Measurements from ENCODE around the gene PTPRU.

DNA sequence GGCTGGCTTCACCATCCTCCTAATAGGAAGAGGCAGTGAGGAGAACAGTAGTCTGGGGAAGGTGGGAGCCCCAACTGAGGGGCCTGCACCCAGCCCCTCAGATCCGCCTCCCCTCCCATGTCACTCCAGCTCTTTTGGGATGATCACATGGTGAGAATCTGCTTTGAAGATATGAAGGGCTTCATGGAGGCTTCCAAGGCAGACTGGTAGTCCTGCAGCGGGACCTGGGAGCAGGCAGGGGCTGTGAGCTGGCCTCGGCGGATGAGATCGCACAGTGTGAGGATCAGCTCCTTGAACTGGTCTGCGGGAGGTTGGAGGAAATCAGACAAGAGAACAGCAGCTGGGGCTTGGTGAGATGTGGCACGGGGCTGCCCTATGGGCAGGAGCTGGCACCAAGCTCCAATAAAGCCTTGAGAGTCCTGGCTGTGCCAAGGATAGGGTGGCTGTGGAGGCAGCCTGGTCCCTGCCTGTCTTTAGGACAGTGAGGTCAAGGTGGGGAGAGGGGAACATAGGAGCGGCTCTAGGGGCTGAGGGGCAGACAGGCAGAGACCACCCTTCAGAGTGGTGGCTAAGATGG lies 42.4 kb upstream of the PTPRU start:
- TF ChIP-seq, protein P1, sequence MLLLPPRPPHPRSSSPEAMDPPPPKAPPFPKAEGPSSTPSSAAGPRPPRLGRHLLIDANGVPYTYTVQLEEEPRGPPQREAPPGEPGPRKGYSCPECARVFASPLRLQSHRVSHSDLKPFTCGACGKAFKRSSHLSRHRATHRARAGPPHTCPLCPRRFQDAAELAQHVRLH (tag by site-specific recombination; IDR thresholded peaks at IDR 0.05), result no peak
- TF ChIP-seq, protein P2, sequence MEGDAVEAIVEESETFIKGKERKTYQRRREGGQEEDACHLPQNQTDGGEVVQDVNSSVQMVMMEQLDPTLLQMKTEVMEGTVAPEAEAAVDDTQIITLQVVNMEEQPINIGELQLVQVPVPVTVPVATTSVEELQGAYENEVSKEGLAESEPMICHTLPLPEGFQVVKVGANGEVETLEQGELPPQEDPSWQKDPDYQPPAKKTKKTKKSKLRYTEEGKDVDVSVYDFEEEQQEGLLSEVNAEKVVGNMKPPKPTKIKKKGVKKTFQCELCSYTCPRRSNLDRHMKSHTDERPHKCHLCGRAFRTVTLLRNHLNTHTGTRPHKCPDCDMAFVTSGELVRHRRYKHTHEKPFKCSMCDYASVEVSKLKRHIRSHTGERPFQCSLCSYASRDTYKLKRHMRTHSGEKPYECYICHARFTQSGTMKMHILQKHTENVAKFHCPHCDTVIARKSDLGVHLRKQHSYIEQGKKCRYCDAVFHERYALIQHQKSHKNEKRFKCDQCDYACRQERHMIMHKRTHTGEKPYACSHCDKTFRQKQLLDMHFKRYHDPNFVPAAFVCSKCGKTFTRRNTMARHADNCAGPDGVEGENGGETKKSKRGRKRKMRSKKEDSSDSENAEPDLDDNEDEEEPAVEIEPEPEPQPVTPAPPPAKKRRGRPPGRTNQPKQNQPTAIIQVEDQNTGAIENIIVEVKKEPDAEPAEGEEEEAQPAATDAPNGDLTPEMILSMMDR (tag by site-specific recombination; IDR thresholded peaks at IDR 0.05), result no peak
- no peak for TF ChIP-seq ZFP3 (tag by site-specific recombination; IDR thresholded peaks at IDR 0.05; ENCODE audit: low read depth)
- no peak for TF ChIP-seq HOXD13 (CRISPR knock-in tag; IDR thresholded peaks at IDR 0.05; ENCODE audit: borderline replicate concordance)
- TF ChIP-seq ZNF621 (tag by site-specific recombination; IDR thresholded peaks at IDR 0.05), result no peak
